HCT116 (cell line): ENCODE data around the gene CACNA1F. TPM values are rescaled to one million over a fixed set of nuclear protein-coding genes. Genes with fewer than 3 reads are reported as not detected.

Source experiments
- ATAC-seq: fragments of 200-7000 bp; cut with Tn5 transposase; 2 replicates; pipeline ENCODE4 v1.9.1; 2020; ENCODE audit warnings: mild to moderate bottlenecking, moderate library complexity
- BruUV-seq: library from RNA; stranded (reverse); fragments of 400-500 nt; replicated peaks from 2 replicates; lab custom pipeline; 2021; lab: Mats Ljungman, UMichigan
- CTCF ChIA-PET: fragments of 300-600 bp; sonication (Branson Sonifier 250); formaldehyde crosslinking; loops from one replicate; lab custom pipeline; 2021; ENCODE audit warnings: antibody characterized with exemption; lab: Charles Lee
- POLR2A ChIA-PET: fragments of 300-600, 350-600 bp; sonication (Branson Sonifier 250); formaldehyde crosslinking; loops from one replicate; lab custom pipeline; 2021; ENCODE audit warnings: antibody characterized with exemption; lab: Charles Lee
- RAD21 ChIA-PET, 2 experiments: fragments of 300-600 bp; sonication (Branson Sonifier 250); formaldehyde crosslinking; loops; one replicate each; lab custom pipeline; 2023; ENCODE audit warnings: low total read pairs in 2 of 2; ENCODE audit not compliant: uncharacterized antibody in 2 of 2, unreplicated experiment in 2 of 2, low non-redundant PET in 1 of 2; lab: Charles Lee
- DNase-seq: peaks from one replicate; pipeline ENCODE4 v3.0.0-alpha.2; 2010; ENCODE audit warnings: low read depth, low spot score
- H2AFZ ChIP-seq: fragments of 200-600 bp; shearing (Covaris generic), sonication (generic); 2 replicates; pipeline ENCODE4 v1.6.1; 2017; ENCODE audit warnings: low read depth, mixed run types, mixed read lengths, antibody characterized with exemption, low read length; ENCODE audit not compliant: poor library complexity, severe bottlenecking
- H3K27ac ChIP-seq: 2 replicates; pipeline ENCODE4 v1.5.1; 2012; ENCODE audit warnings: low read depth, low read length
- H3K27me3 ChIP-seq: fragments of 200-600 bp; sonication (generic); 2 replicates; pipeline ENCODE4 v1.6.1; 2016; ENCODE audit warnings: mixed run types, low read length, mixed read lengths; ENCODE audit not compliant: insufficient read depth
- H3K36me3 ChIP-seq, 2 experiments: fragments of 200-500 bp in 1 of 2; fragments of 200-600 bp in 1 of 2; sonication (Bioruptor generic) in 1 of 2; sonication (generic) in 1 of 2; 2 replicates each; pipeline versions ENCODE4 v1.5.1 to v1.6.1; 2014 to 2016; ENCODE audit warnings: low read length in 2 of 2, inconsistent platforms in 1 of 2, mixed read lengths in 1 of 2, mixed run types in 1 of 2; ENCODE audit not compliant: insufficient read depth in 2 of 2, control insufficient read depth in 1 of 2
- H3K4me1 ChIP-seq, 2 experiments: fragments of 200-600 bp in 1 of 2; sonication (generic) in 1 of 2; 2 replicates each; pipeline versions ENCODE4 v1.5.1 to v1.6.1; 2012 to 2017; ENCODE audit warnings: low read length in 2 of 2, inconsistent platforms in 1 of 2, mild to moderate bottlenecking in 1 of 2, mixed read lengths in 1 of 2, mixed run types in 1 of 2, moderate library complexity in 1 of 2; ENCODE audit not compliant: insufficient read depth in 2 of 2, control insufficient read depth in 1 of 2
- H3K4me2 ChIP-seq: fragments of 200-600 bp; sonication (generic); 2 replicates; pipeline ENCODE4 v1.6.1; 2017; ENCODE audit warnings: mixed run types, low read length, mixed read lengths
- H3K4me3 ChIP-seq, 2 experiments: fragments of 200-600 bp in 1 of 2; sonication (generic) in 1 of 2; replicated peaks in 1 of 2; 2 replicates each; pipeline ENCODE4 v1.5.1; 2011 to 2016; ENCODE audit warnings: low read length in 2 of 2, control low read depth in 1 of 2, low read depth in 1 of 2, mild to moderate bottlenecking in 1 of 2, mixed read lengths in 1 of 2, mixed run types in 1 of 2
- H3K79me2 ChIP-seq: fragments of 200-600 bp; sonication (generic); 2 replicates; pipeline ENCODE4 v1.6.1; 2017; ENCODE audit warnings: mild to moderate bottlenecking, mixed run types, low read length, moderate library complexity, mixed read lengths; ENCODE audit not compliant: insufficient read depth
- H3K9ac ChIP-seq: fragments of 200-600 bp; sonication (generic); 2 replicates; pipeline ENCODE4 v1.6.1; 2016; ENCODE audit warnings: low read length, mixed read lengths
- H3K9me2 ChIP-seq: fragments of 200-600 bp; sonication (generic), shearing (Covaris generic); 2 replicates; pipeline ENCODE4 v1.6.1; 2017; ENCODE audit warnings: mixed run types, mild to moderate bottlenecking, moderate library complexity; ENCODE audit not compliant: insufficient read depth
- H3K9me3 ChIP-seq, 2 experiments: fragments of 200-500 bp in 1 of 2; fragments of 200-600 bp in 1 of 2; sonication (Bioruptor generic) in 1 of 2; sonication (generic) in 1 of 2; 2 replicates each; pipeline ENCODE4 v1.6.1; 2014 to 2017; ENCODE audit warnings: low read length in 2 of 2, mixed read lengths in 2 of 2, inconsistent platforms in 1 of 2, low read depth in 1 of 2, mild to moderate bottlenecking in 1 of 2, mixed run types in 1 of 2, moderate library complexity in 1 of 2; ENCODE audit not compliant: control insufficient read depth in 1 of 2, insufficient read depth in 1 of 2
- H4K20me1 ChIP-seq: fragments of 200-600 bp; sonication (generic), shearing (Covaris generic); 2 replicates; pipeline ENCODE4 v1.6.1; 2017; ENCODE audit warnings: mixed run types, mild to moderate bottlenecking, moderate library complexity; ENCODE audit not compliant: insufficient read depth
- CBX3 ChIP-seq: IDR thresholded peaks from 2 replicates; pipeline ENCODE4 v1.6.1; 2012; ENCODE audit warnings: low read depth
- CEBPB ChIP-seq: IDR thresholded peaks from 2 replicates; pipeline ENCODE4 v1.6.1; 2012; ENCODE audit warnings: low read depth
- EGR1 ChIP-seq: IDR thresholded peaks from 2 replicates; pipeline ENCODE4 v1.6.1; 2012; ENCODE audit warnings: low read depth
- ELF1 ChIP-seq: IDR thresholded peaks from 2 replicates; pipeline ENCODE4 v1.6.1; 2012; ENCODE audit warnings: low read depth, borderline replicate concordance
- EZH2 ChIP-seq: fragments of 200-600 bp; sonication (generic); IDR thresholded peaks from 2 replicates; pipeline ENCODE4 v1.6.1; 2017; ENCODE audit warnings: antibody characterized with exemption, mixed run types
- FOSL1 ChIP-seq: IDR thresholded peaks from 2 replicates; pipeline ENCODE4 v1.6.1; 2012; ENCODE audit warnings: low read depth
- JUND ChIP-seq: IDR thresholded peaks from 2 replicates; pipeline ENCODE4 v1.6.1; 2012
- POLR2A ChIP-seq: IDR thresholded peaks from 2 replicates; pipeline ENCODE4 v1.7.0; 2011; ENCODE audit warnings: borderline replicate concordance; ENCODE audit not compliant: insufficient read depth, insufficient read length; ENCODE audit errors: extremely low read depth
- RAD21 ChIP-seq: IDR thresholded peaks from 2 replicates; pipeline ENCODE4 v1.6.1; 2012; ENCODE audit warnings: low read depth, mild to moderate bottlenecking
- SIN3A ChIP-seq: IDR thresholded peaks from 2 replicates; pipeline ENCODE4 v1.6.1; 2012; ENCODE audit warnings: low read depth
- SP1 ChIP-seq: IDR thresholded peaks from 2 replicates; pipeline ENCODE4 v1.6.1; 2012; ENCODE audit warnings: low read depth
- SRF ChIP-seq: IDR thresholded peaks from 2 replicates; pipeline ENCODE4 v1.6.1; 2012; ENCODE audit warnings: low read depth
- TCF7L2 ChIP-seq: IDR thresholded peaks from 2 replicates; pipeline ENCODE4 v1.7.0; 2011; ENCODE audit warnings: borderline replicate concordance, inconsistent platforms; ENCODE audit not compliant: insufficient read depth, insufficient read length; ENCODE audit errors: extremely low read depth
- YY1 ChIP-seq: IDR thresholded peaks from 2 replicates; pipeline ENCODE4 v1.6.1; 2011; ENCODE audit warnings: low read length, low read depth, moderate library complexity, mild to moderate bottlenecking; ENCODE audit not compliant: insufficient replicate concordance; ENCODE audit errors: extremely low read depth
- ZBTB33 ChIP-seq: IDR thresholded peaks from 2 replicates; pipeline ENCODE4 v1.6.1; 2011; ENCODE audit warnings: mild to moderate bottlenecking, low read length, moderate library complexity; ENCODE audit not compliant: insufficient replicate concordance; ENCODE audit errors: extremely low read depth
- ZFX ChIP-seq: fragments of 450-650 bp; IDR thresholded peaks from 2 replicates; pipeline ENCODE4 v1.6.1; 2017
- ZNF274 ChIP-seq: fragments of 200-500 bp; sonication (Bioruptor generic); IDR thresholded peaks from 2 replicates; pipeline ENCODE4 v1.6.1; 2014; ENCODE audit warnings: mild to moderate bottlenecking, low read depth, low read length, inconsistent platforms
- intact Hi-C: fragments of 100-400 bp; cut with micrococcal nuclease; formaldehyde crosslinking; loops from 2 replicates; pipeline ENCODE4 v1.10.0; 2022
- total RNA-seq: library from RNA; stranded (reverse); gene quantifications from one replicate; pipeline ENCODE4 v1.2.1, GENCODE V29; 2021; ENCODE audit not compliant: unreplicated experiment
- TF ChIP-seq, protein P1 (sequence below): IDR thresholded peaks from 2 replicates; pipeline ENCODE4 v1.6.1; 2012
- TF ChIP-seq, protein P2 (sequence below), 3 experiments: fragments of 200-600 bp in 1 of 3; sonication (generic) in 1 of 3; IDR thresholded peaks in 2 of 3; conservative IDR thresholded peaks in 1 of 3; 2 replicates each; pipeline ENCODE4 v1.5.1; 2012 to 2017; ENCODE audit warnings: low read depth in 2 of 3, low read length in 2 of 3, antibody characterized with exemption in 1 of 3, borderline replicate concordance in 1 of 3, control low read depth in 1 of 3, mild to moderate bottlenecking in 1 of 3, mixed read lengths in 1 of 3, mixed run types in 1 of 3, moderate library complexity in 1 of 3; ENCODE audit not compliant: insufficient read depth in 1 of 3

Gene CACNA1F
- total RNA-seq, 1 experiment from 2014 or later: not detected

GRCh38 chrX:49187526-49187925 lies 45.6 kb downstream of the CACNA1F start:
- intact Hi-C loops: no loop called here
- H3K27ac ChIP-seq: no peak overlapping the region; the same call in 1 of the 2 replicates
- H3K9me3 ChIP-seq: no peaks in the 10 kb centered on the region
- no peak for ATAC-seq
- H3K4me1 ChIP-seq: peaks cover 17 to 42% of the 10 kb centered on the region in 2 experiments
- peaks cover 0 to 3% of the 10 kb centered on the region in 2 experiments; a peak in 1 of 4 replicates for H3K36me3 ChIP-seq
- TF ChIP-seq ZNF274 (no peak), EGR1 (no peak), ZFX (no peak), CEBPB (no peak), TCF7L2 (no peak), EZH2 (no peak), CBX3 (no peak), SP1 (no peak), RAD21 (no peak), SRF (no peak), ELF1 (no peak), JUND (no peak), SIN3A (no peak), FOSL1 (no peak), ZBTB33 (no peak), YY1 (no peak), POLR2A (no peak)
- TF ChIP-seq, protein P1, sequence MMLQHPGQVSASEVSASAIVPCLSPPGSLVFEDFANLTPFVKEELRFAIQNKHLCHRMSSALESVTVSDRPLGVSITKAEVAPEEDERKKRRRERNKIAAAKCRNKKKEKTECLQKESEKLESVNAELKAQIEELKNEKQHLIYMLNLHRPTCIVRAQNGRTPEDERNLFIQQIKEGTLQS: no peak
- TF ChIP-seq, protein P2, sequence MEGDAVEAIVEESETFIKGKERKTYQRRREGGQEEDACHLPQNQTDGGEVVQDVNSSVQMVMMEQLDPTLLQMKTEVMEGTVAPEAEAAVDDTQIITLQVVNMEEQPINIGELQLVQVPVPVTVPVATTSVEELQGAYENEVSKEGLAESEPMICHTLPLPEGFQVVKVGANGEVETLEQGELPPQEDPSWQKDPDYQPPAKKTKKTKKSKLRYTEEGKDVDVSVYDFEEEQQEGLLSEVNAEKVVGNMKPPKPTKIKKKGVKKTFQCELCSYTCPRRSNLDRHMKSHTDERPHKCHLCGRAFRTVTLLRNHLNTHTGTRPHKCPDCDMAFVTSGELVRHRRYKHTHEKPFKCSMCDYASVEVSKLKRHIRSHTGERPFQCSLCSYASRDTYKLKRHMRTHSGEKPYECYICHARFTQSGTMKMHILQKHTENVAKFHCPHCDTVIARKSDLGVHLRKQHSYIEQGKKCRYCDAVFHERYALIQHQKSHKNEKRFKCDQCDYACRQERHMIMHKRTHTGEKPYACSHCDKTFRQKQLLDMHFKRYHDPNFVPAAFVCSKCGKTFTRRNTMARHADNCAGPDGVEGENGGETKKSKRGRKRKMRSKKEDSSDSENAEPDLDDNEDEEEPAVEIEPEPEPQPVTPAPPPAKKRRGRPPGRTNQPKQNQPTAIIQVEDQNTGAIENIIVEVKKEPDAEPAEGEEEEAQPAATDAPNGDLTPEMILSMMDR (IDR thresholded peaks at IDR 0.05 in 2 of 3, conservative IDR thresholded peaks at IDR 0.05 in 1 of 3; ENCODE audit: borderline replicate concordance in 1 of 3, insufficient read depth in 1 of 3, low read depth in 2 of 3, low read length in 2 of 3): no peak
- H3K9ac ChIP-seq: no peak overlapping the region
- no peaks in the 10 kb centered on the region for H3K9me2 ChIP-seq
- RAD21 ChIA-PET: no interaction called here
- CTCF ChIA-PET: interaction anchor here (0.6 kb wide), 1 partner anchor 637 kb away, joined by 3 read pairs; no protein-coding TSS in a partner anchor
- no peak overlapping the region for H2AFZ ChIP-seq
- POLR2A ChIA-PET: no interaction called here
- no peaks in the 10 kb centered on the region for H3K27me3 ChIP-seq
- peaks cover 24% of the 10 kb centered on the region for H3K79me2 ChIP-seq
- no peaks in the 10 kb centered on the region for H4K20me1 ChIP-seq
- H3K4me3 ChIP-seq: no peak overlapping the region
- H3K4me2 ChIP-seq: no peak overlapping the region
- no TSS peak for BruUV-seq
- DNase-seq: no peak
